ENCODE data around the gene FOXD4L5.
"Not testable (repeated sequence)": the region's sequence is repeated elsewhere in the genome, so short reads cannot be mapped to it uniquely, and the experiment has no call there.

FOXD4L5 gene

DNA sequence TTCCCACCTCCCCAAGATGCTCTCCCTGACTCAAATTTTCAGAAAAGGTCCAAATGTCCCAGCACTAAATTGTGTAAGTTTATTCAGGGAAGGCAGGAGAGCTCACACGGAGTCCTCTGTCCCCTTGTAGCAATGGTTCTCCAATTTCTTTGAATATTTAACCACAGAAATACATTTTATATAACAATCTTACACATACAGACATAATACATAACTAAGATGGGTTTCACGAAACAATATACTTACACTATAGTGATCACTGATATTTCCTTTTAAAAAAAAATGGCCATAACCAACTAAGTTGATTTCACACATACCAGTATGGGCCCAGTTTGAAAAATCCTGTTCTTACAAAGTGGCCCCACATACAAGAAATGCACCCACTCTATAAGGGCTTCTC, at the start of gene FOXD4L5:
Gene FOXD4L5, minus strand, starts transcription at position 101 of the 400 bp plus-strand sequence. CDS start 832 bp downstream, outside the sequence.
- not testable (repeated sequence) for H3K27me3 ChIP-seq (ENCODE audit: control insufficient read depth, insufficient read depth, low read length); H3K4me1 ChIP-seq (ENCODE audit: control insufficient read depth, insufficient read depth, low read length); H3K36me3 ChIP-seq (ENCODE audit: control insufficient read depth, insufficient read depth, low read length); H3K9ac ChIP-seq (ENCODE audit: low read length); H3K4me3 ChIP-seq (ENCODE audit: low read length); H3K27ac ChIP-seq (ENCODE audit: low read depth, low read length)

DNA sequence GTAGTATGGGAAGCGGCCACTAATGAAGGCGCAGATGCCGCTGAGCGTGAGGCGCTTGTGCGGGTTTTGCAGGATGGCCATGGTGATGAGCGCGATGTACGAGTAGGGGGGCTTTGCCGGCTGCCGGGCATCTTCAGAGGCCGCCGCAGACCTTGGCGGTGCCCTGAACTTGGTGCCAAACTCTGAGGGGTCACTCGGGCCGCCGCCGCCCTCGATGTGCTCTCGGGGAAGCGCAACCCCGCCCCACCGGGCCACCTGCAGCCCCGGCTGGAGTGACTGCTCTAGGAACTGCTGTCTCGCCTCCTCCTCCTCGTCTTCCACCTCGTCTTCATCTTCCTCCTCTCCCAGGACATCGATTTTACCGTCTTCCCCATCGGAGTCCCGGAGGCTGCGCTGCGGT, 1.1 kb downstream of the FOXD4L5 start:
- H3K4me3 ChIP-seq (ENCODE audit: low read length); H3K36me3 ChIP-seq (ENCODE audit: control insufficient read depth, insufficient read depth, low read length); H3K27ac ChIP-seq (ENCODE audit: low read depth, low read length); H3K27me3 ChIP-seq (ENCODE audit: control insufficient read depth, insufficient read depth, low read length); H3K9ac ChIP-seq (ENCODE audit: low read length); H3K4me1 ChIP-seq (ENCODE audit: control insufficient read depth, insufficient read depth, low read length): not testable (repeated sequence)

DNA sequence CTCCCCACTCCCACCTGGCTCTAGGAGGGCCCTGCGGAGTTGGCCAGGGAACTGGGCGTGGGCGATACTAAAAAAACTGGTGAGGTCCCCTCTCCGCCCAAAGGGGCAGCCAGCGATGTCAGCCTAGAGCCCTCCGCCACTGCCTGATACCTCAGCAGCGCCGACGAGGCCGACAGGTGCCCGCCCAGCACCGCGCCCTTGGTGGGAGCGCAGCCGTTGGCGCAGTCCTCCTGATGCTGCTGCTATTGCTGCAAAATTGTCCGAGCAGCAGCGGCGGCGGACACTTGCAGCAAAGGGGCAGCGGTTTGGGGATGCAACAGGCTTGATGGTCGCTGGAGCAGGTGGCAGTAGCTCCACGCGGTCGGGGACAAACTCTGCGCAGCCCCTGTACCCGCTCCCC, 2.0 kb downstream of the FOXD4L5 start:
- not testable (repeated sequence) for H3K4me3 ChIP-seq (ENCODE audit: low read length); H3K27ac ChIP-seq (ENCODE audit: low read depth, low read length); H3K36me3 ChIP-seq (ENCODE audit: control insufficient read depth, insufficient read depth, low read length); H3K27me3 ChIP-seq (ENCODE audit: control insufficient read depth, insufficient read depth, low read length); H3K4me1 ChIP-seq (ENCODE audit: control insufficient read depth, insufficient read depth, low read length); H3K9ac ChIP-seq (ENCODE audit: low read length)
